PC-9 (cell line): ENCODE results near the gene POLD4. TPM values are rescaled to one million over a fixed set of nuclear protein-coding genes. Genes with fewer than 3 reads are reported as not detected.
A peak's percentile ranks its signal among the peaks of the same experiment; 100 is the strongest.

ENCODE experiments used
- BruUV-seq: library from RNA; stranded (reverse); fragments of 400-500 nt; replicated peaks from 2 replicates; lab custom pipeline; 2021; lab: Mats Ljungman, UMichigan
- CTCF ChIA-PET: fragments of 300-600 bp; sonication (Branson Sonifier 250); formaldehyde crosslinking; loops from one replicate; lab custom pipeline; 2022; ENCODE audit warnings: antibody characterized with exemption; lab: Charles Lee
- POLR2A ChIA-PET: fragments of 300-600 bp; sonication (Branson Sonifier 250); formaldehyde crosslinking; loops from one replicate; lab custom pipeline; 2022; ENCODE audit warnings: antibody characterized with exemption; ENCODE audit not compliant: unreplicated experiment; lab: Charles Lee
- DNase-seq, 2 experiments: peaks; one replicate each; pipeline versions ENCODE4 v3.0.0 to v3.0.0-alpha.2; 2015 to 2022; ENCODE audit warnings: mixed read lengths in 1 of 2
- H2AFZ ChIP-seq: fragments of 200-600 bp; sonication (generic); 2 replicates; pipeline ENCODE4 v1.8.1; 2017; ENCODE audit warnings: antibody characterized with exemption
- H3F3A ChIP-seq: fragments of 200-600 bp; sonication (generic); 2 replicates; pipeline ENCODE4 v1.8.1; 2017; ENCODE audit warnings: antibody characterized with exemption, mild to moderate bottlenecking, low read depth; ENCODE audit not compliant: insufficient read depth
- H3K27ac ChIP-seq: fragments of 200-600 bp; sonication (generic); 2 replicates; pipeline ENCODE4 v1.6.1; 2016; ENCODE audit warnings: mixed run types
- H3K27me3 ChIP-seq: fragments of 200-600 bp; sonication (generic); 2 replicates; pipeline ENCODE4 v1.6.1; 2016; ENCODE audit warnings: low read depth, mixed run types; ENCODE audit not compliant: insufficient read depth
- H3K36me3 ChIP-seq: fragments of 200-600 bp; sonication (generic); 2 replicates; pipeline ENCODE4 v1.6.1; 2016; ENCODE audit warnings: low read depth, mixed run types
- H3K4me1 ChIP-seq: fragments of 200-600 bp; sonication (generic); replicated peaks from 2 replicates; pipeline ENCODE4 v1.6.1; 2016; ENCODE audit warnings: mixed run types; ENCODE audit not compliant: insufficient read depth
- H3K4me2 ChIP-seq: fragments of 200-600 bp; sonication (generic); 2 replicates; pipeline ENCODE4 v1.6.1; 2017; ENCODE audit warnings: mixed run types
- H3K4me3 ChIP-seq: fragments of 200-600 bp; sonication (generic); 2 replicates; pipeline ENCODE4 v1.6.1; 2016; ENCODE audit warnings: mixed run types
- H3K79me2 ChIP-seq: fragments of 200-600 bp; sonication (generic); 2 replicates; pipeline ENCODE4 v1.6.1; 2017; ENCODE audit warnings: low read depth, mixed run types
- H3K9me2 ChIP-seq: fragments of 200-600 bp; sonication (generic); 2 replicates; pipeline ENCODE4 v1.8.1; 2017; ENCODE audit warnings: mild to moderate bottlenecking; ENCODE audit not compliant: insufficient read depth
- H3K9me3 ChIP-seq: fragments of 200-600 bp; sonication (generic); 2 replicates; pipeline ENCODE4 v1.8.1; 2016; ENCODE audit warnings: low read depth; ENCODE audit not compliant: insufficient read depth
- H4K20me1 ChIP-seq: fragments of 200-600 bp; sonication (generic); 2 replicates; pipeline ENCODE4 v1.8.1; 2017; ENCODE audit not compliant: insufficient read depth
- EZH2 ChIP-seq: fragments of 200-600 bp; sonication (generic); IDR thresholded peaks from 2 replicates; pipeline ENCODE4 v1.8.0; 2017; ENCODE audit warnings: antibody characterized with exemption, low read depth
- intact Hi-C: fragments of 100-400 bp; cut with micrococcal nuclease; formaldehyde crosslinking; loops from one replicate; pipeline ENCODE4 v1.10.0; 2022; ENCODE audit not compliant: unreplicated experiment
- total RNA-seq: library from RNA; stranded (reverse); gene quantifications from 2 replicates; pipeline ENCODE4 v1.2.3, GENCODE V29; 2021
- TF ChIP-seq, protein P1 (sequence below): fragments of 200-600 bp; sonication (generic); conservative IDR thresholded peaks from 2 replicates; pipeline ENCODE4 v1.6.1; 2017; ENCODE audit warnings: mixed run types, antibody characterized with exemption, mild to moderate bottlenecking, moderate library complexity

POLD4 gene
- total RNA-seq, 1 experiment from 2014 or later, result 67.1 TPM

GRCh38 chr11:67401495-67402191, 48.3 kb upstream of the POLD4 start, which contains the start of gene PPP1CA:
Gene PPP1CA, minus strand, starts transcription at chr11:67401858. Its CDS starts 76 bp downstream, at chr11:67401782.
- peaks cover 16% of the 10 kb centered on the region; the same call in 1 of the 2 replicates for H3F3A ChIP-seq
- peak within 1 kb of the TSS; percentile 80 for H2AFZ ChIP-seq
- POLR2A ChIA-PET, result interaction anchor here (0.5 to 1.2 kb wide), 17 partner anchors 9 to 1031 kb away, joined by 3 to 17 read pairs (median 5); partner anchors contain the start of genes AIP and TMEM134
- no peaks in the 10 kb centered on the region for H3K9me3 ChIP-seq
- no TSS peak for BruUV-seq
- peak within 1 kb of the TSS; percentile 41; the same call in 1 of the 2 replicates for H3K27ac ChIP-seq
- TF ChIP-seq, protein P1, sequence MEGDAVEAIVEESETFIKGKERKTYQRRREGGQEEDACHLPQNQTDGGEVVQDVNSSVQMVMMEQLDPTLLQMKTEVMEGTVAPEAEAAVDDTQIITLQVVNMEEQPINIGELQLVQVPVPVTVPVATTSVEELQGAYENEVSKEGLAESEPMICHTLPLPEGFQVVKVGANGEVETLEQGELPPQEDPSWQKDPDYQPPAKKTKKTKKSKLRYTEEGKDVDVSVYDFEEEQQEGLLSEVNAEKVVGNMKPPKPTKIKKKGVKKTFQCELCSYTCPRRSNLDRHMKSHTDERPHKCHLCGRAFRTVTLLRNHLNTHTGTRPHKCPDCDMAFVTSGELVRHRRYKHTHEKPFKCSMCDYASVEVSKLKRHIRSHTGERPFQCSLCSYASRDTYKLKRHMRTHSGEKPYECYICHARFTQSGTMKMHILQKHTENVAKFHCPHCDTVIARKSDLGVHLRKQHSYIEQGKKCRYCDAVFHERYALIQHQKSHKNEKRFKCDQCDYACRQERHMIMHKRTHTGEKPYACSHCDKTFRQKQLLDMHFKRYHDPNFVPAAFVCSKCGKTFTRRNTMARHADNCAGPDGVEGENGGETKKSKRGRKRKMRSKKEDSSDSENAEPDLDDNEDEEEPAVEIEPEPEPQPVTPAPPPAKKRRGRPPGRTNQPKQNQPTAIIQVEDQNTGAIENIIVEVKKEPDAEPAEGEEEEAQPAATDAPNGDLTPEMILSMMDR, result peak; percentile 35; the same call in 1 of the 2 replicates
- no peak for TF ChIP-seq EZH2
- intact Hi-C loops, result loop anchor here (1.0 to 2.0 kb wide), 3 partner anchors 67 to 205 kb away; partner anchors contain the start of genes NDUFV1 and TMEM134
- H3K9me2 ChIP-seq, result no peaks in the 10 kb centered on the region
- H4K20me1 ChIP-seq, result peaks cover 3% of the 10 kb centered on the region; the same call in 1 of the 2 replicates
- H3K36me3 ChIP-seq, result 0 out of 2 replicates have a peak, but pooled peaks cover 6% of the 10 kb centered on the region
- no peaks in the 10 kb centered on the region for H3K27me3 ChIP-seq
- H3K4me3 ChIP-seq, result peak within 1 kb of the TSS; percentile 99
- peaks cover 14% of the 10 kb centered on the region for H3K4me1 ChIP-seq
- CTCF ChIA-PET, result interaction anchor here (0.6 to 1.9 kb wide), 11 partner anchors 9 to 274 kb away, joined by 3 to 10 read pairs (median 5); partner anchors contain the start of genes PITPNM1, POLD4 and TMEM134
- H3K4me2 ChIP-seq, result peak within 1 kb of the TSS; percentile 87
- DNase-seq, result peak; percentile 64 to 94
- peaks cover 20% of the 10 kb centered on the region for H3K79me2 ChIP-seq

DNA sequence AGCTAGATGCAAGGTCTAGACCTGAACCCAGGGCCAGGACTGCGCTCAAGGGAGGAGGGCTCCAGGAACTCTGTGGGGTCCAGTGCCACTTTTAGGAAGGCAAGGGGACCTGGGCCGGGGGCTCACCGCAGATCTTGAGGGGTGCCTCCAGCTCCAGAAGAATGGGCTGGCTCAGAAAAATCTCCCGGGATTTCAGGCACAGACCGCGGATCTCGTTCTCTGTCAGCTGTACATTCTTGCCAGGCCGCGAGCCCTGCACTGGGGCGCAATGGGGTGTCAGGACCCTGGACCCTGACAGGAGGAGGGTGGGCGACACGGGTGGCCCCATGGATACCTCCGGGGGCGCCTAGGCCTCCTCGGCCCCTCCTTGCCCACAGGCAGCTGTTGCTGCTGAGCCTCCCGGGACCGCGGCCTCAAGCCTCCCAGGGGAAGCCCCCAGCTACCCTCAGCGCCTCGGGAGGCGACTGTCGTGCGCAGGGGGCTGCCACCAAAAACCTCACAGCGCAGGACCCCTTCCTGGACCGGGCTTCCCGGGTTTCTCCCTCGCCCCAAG, 47.7 kb upstream of the POLD4 start:
- H3K27ac ChIP-seq, result peak overlapping the region; percentile 41; the same call in 1 of the 2 replicates
- peak overlapping the region; percentile 87 for H3K4me2 ChIP-seq
- no peak for DNase-seq
- peaks cover 14% of the 10 kb centered on the region for H3K4me1 ChIP-seq
- H3K9me2 ChIP-seq, result no peaks in the 10 kb centered on the region
- no peaks in the 10 kb centered on the region for H3K9me3 ChIP-seq
- ChIA-PET POLR2A (interaction anchor here (0.5 to 1.2 kb wide), 6 partner anchors 11 to 1031 kb away, joined by 3 to 5 read pairs (median 5); partner anchors contain the start of gene TMEM134), CTCF (interaction anchor here (0.8 to 1.9 kb wide), 6 partner anchors 12 to 105 kb away, joined by 3 to 10 read pairs (median 7); partner anchors contain the start of genes PITPNM1, POLD4 and TMEM134)
- peak overlapping the region; percentile 99 for H3K4me3 ChIP-seq
- no peaks in the 10 kb centered on the region for H3K27me3 ChIP-seq
- H2AFZ ChIP-seq, result peak overlapping the region; percentile 80
- intact Hi-C loops, result loop anchor here (1.0 to 2.0 kb wide), 3 partner anchors 68 to 205 kb away; partner anchors contain the start of genes NDUFV1 and TMEM134
- BruUV-seq, result no TSS peak
- H3F3A ChIP-seq, result peaks cover 16% of the 10 kb centered on the region; the same call in 1 of the 2 replicates
- H3K79me2 ChIP-seq, result peaks cover 20% of the 10 kb centered on the region
- H3K36me3 ChIP-seq, result 0 out of 2 replicates have a peak, but pooled peaks cover 6% of the 10 kb centered on the region
- peaks cover 3% of the 10 kb centered on the region; the same call in 1 of the 2 replicates for H4K20me1 ChIP-seq
- TF ChIP-seq, protein P1, result peak; percentile 31; the same call in 1 of the 2 replicates
- no peak for TF ChIP-seq EZH2
